Neural cell (in vitro differentiated cells): ENCODE results near the gene WDR33. TPM values are rescaled to one million over a fixed set of nuclear protein-coding genes. Genes with fewer than 3 reads are reported as not detected.

Experiments
- H2AFZ ChIP-seq: fragments of 200-600, 300-800 bp; sonication (generic), shearing (Covaris generic); 2 replicates; pipeline ENCODE4 v1.6.0; 2014; ENCODE audit warnings: low read depth, mild to moderate bottlenecking, antibody characterized with exemption, low read length, moderate library complexity
- H3F3A ChIP-seq: fragments of 200-600 bp; shearing (Covaris generic); 2 replicates; pipeline ENCODE4 v1.6.1; 2016; ENCODE audit warnings: mild to moderate bottlenecking, moderate library complexity, mixed read lengths, antibody characterized with exemption, low read length; ENCODE audit not compliant: insufficient read depth, poor library complexity, severe bottlenecking
- H3K27ac ChIP-seq: fragments of 200-600, 300-800 bp; sonication (generic), shearing (Covaris generic); 2 replicates; pipeline ENCODE4 v1.5.1; 2014; ENCODE audit warnings: mild to moderate bottlenecking, low read length, moderate library complexity
- H3K27me3 ChIP-seq: fragments of 300-800, 200-600 bp; sonication (generic), shearing (Covaris generic); 2 replicates; pipeline ENCODE4 v1.6.0; 2014; ENCODE audit warnings: mild to moderate bottlenecking, low read depth, low read length, moderate library complexity; ENCODE audit not compliant: insufficient read depth
- H3K36me3 ChIP-seq: fragments of 300-800, 200-600 bp; sonication (generic), shearing (Covaris generic); 2 replicates; pipeline ENCODE4 v1.5.1; 2014; ENCODE audit warnings: mild to moderate bottlenecking, antibody characterized with exemption, low read length, moderate library complexity; ENCODE audit not compliant: insufficient read depth
- H3K4me2 ChIP-seq: fragments of 300-800, 200-600 bp; sonication (generic), shearing (Covaris generic); 2 replicates; pipeline ENCODE4 v1.6.0; 2014; ENCODE audit warnings: mild to moderate bottlenecking, low read length
- H3K4me3 ChIP-seq: fragments of 300-800, 200-600 bp; sonication (generic), shearing (Covaris generic); 2 replicates; pipeline ENCODE4 v1.5.1; 2014; ENCODE audit warnings: mild to moderate bottlenecking, low read length, moderate library complexity
- H3K79me2 ChIP-seq: fragments of 200-600 bp; shearing (Covaris generic); replicated peaks from 2 replicates; pipeline ENCODE4 v1.6.0; 2014; ENCODE audit warnings: mild to moderate bottlenecking, low read length, moderate library complexity; ENCODE audit not compliant: insufficient read depth
- H3K9ac ChIP-seq: fragments of 300-800, 200-600 bp; sonication (generic), shearing (Covaris generic); 2 replicates; pipeline ENCODE4 v1.6.1; 2016; ENCODE audit warnings: mild to moderate bottlenecking, low read length, mixed read lengths
- H3K9me2 ChIP-seq: fragments of 200-600 bp; shearing (Covaris generic); 2 replicates; pipeline ENCODE4 v1.6.1; 2016; ENCODE audit warnings: mild to moderate bottlenecking, low read length, mixed read lengths; ENCODE audit not compliant: insufficient read depth
- H3K9me3 ChIP-seq: fragments of 200-600, 300-800 bp; sonication (generic), shearing (Covaris generic); 2 replicates; pipeline ENCODE4 v1.6.1; 2016; ENCODE audit warnings: mild to moderate bottlenecking, mixed run types, low read length, moderate library complexity, mixed read lengths
- H4K20me1 ChIP-seq: fragments of 200-600 bp; shearing (Covaris generic); 2 replicates; pipeline ENCODE4 v1.6.1; 2016; ENCODE audit warnings: mild to moderate bottlenecking, mixed run types; ENCODE audit not compliant: insufficient read depth
- EP300 ChIP-seq: fragments of 450-650 bp; conservative IDR thresholded peaks from 2 replicates; pipeline ENCODE4 v1.6.1; 2014; ENCODE audit warnings: antibody characterized with exemption, mild to moderate bottlenecking, moderate library complexity; ENCODE audit not compliant: poor library complexity, severe bottlenecking
- EZH2 ChIP-seq: fragments of 200-600, 300-800 bp; shearing (Covaris generic), sonication (generic); IDR thresholded peaks from 2 replicates; pipeline ENCODE4 v1.6.1; 2014; ENCODE audit warnings: antibody characterized with exemption, low read length, borderline replicate concordance, mild to moderate bottlenecking; ENCODE audit not compliant: insufficient read depth, poor library complexity, severe bottlenecking
- MXI1 ChIP-seq: fragments of 450-650 bp; conservative IDR thresholded peaks from 2 replicates; pipeline ENCODE4 v1.6.1; 2014; ENCODE audit warnings: antibody characterized with exemption, mild to moderate bottlenecking; ENCODE audit not compliant: poor library complexity, severe bottlenecking
- POLR2AphosphoS5 ChIP-seq: IDR thresholded peaks from 2 replicates; pipeline ENCODE4 v1.6.1; 2012
- RAD21 ChIP-seq: fragments of 450-650 bp; conservative IDR thresholded peaks from 2 replicates; pipeline ENCODE4 v1.6.1; 2014; ENCODE audit warnings: antibody characterized with exemption, mild to moderate bottlenecking, moderate library complexity
- SMC3 ChIP-seq: fragments of 450-650 bp; conservative IDR thresholded peaks from 2 replicates; pipeline ENCODE4 v1.6.1; 2014; ENCODE audit warnings: antibody characterized with exemption, mild to moderate bottlenecking, moderate library complexity; ENCODE audit not compliant: poor library complexity
- TAF1 ChIP-seq: IDR thresholded peaks from 2 replicates; pipeline ENCODE4 v1.6.1; 2012; ENCODE audit warnings: low read depth
- polyA plus RNA-seq: library from polyadenylated mRNA; depleted of rRNA; stranded (reverse); fragments of >200 nt; gene quantifications from 2 replicates; pipeline ENCODE4 v1.2.3, GENCODE V29; 2014
- TF ChIP-seq, protein P1 (sequence below): IDR thresholded peaks from 2 replicates; pipeline ENCODE4 v1.6.1; 2012; ENCODE audit warnings: borderline replicate concordance
- TF ChIP-seq, protein P2 (sequence below): fragments of 450-650 bp; IDR thresholded peaks from 2 replicates; pipeline ENCODE4 v1.5.1; 2014; ENCODE audit warnings: antibody characterized with exemption, mild to moderate bottlenecking, moderate library complexity; ENCODE audit not compliant: poor library complexity, severe bottlenecking

Gene WDR33
- polyA plus RNA-seq, 1 donor from 2014 or later, result 58.7 TPM

DNA sequence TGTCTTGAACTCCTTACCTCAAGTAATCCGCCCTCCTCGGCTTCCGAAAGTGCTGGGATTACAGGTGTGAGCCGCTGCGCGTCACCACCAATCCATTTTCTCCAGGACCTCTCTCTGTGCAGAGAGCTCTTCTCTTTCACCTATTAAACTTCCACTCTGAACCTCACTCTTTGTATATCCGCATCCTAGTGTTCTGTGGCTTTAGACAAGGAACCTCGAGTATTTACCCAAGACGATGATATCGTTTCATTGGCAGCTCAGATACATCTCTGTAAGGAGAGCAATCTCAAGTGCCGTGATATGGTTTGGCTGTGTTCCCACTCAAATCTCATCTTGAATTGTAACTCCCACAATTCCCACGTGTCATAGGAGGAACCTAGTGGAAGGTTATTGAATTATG, 15.1 kb upstream of the WDR33 start:
- no peak overlapping the region for H3K27ac ChIP-seq
- no peak overlapping the region for H3K4me3 ChIP-seq
- no peak overlapping the region for H3K4me2 ChIP-seq
- H3K79me2 ChIP-seq, result no peaks in the 10 kb centered on the region
- H3K9ac ChIP-seq, result no peak overlapping the region
- no peaks in the 10 kb centered on the region for H4K20me1 ChIP-seq
- H3F3A ChIP-seq, result no peaks in the 10 kb centered on the region
- H3K27me3 ChIP-seq, result no peaks in the 10 kb centered on the region
- no peaks in the 10 kb centered on the region for H3K36me3 ChIP-seq
- peaks cover 7% of the 10 kb centered on the region for H3K9me3 ChIP-seq
- H2AFZ ChIP-seq, result no peak overlapping the region
- no peaks in the 10 kb centered on the region for H3K9me2 ChIP-seq
- TF ChIP-seq POLR2AphosphoS5 (no peak), EZH2 (no peak), TAF1 (no peak), SMC3 (no peak), MXI1 (no peak)
- TF ChIP-seq, protein P1, sequence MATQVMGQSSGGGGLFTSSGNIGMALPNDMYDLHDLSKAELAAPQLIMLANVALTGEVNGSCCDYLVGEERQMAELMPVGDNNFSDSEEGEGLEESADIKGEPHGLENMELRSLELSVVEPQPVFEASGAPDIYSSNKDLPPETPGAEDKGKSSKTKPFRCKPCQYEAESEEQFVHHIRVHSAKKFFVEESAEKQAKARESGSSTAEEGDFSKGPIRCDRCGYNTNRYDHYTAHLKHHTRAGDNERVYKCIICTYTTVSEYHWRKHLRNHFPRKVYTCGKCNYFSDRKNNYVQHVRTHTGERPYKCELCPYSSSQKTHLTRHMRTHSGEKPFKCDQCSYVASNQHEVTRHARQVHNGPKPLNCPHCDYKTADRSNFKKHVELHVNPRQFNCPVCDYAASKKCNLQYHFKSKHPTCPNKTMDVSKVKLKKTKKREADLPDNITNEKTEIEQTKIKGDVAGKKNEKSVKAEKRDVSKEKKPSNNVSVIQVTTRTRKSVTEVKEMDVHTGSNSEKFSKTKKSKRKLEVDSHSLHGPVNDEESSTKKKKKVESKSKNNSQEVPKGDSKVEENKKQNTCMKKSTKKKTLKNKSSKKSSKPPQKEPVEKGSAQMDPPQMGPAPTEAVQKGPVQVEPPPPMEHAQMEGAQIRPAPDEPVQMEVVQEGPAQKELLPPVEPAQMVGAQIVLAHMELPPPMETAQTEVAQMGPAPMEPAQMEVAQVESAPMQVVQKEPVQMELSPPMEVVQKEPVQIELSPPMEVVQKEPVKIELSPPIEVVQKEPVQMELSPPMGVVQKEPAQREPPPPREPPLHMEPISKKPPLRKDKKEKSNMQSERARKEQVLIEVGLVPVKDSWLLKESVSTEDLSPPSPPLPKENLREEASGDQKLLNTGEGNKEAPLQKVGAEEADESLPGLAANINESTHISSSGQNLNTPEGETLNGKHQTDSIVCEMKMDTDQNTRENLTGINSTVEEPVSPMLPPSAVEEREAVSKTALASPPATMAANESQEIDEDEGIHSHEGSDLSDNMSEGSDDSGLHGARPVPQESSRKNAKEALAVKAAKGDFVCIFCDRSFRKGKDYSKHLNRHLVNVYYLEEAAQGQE, result no peak
- TF ChIP-seq, protein P2, sequence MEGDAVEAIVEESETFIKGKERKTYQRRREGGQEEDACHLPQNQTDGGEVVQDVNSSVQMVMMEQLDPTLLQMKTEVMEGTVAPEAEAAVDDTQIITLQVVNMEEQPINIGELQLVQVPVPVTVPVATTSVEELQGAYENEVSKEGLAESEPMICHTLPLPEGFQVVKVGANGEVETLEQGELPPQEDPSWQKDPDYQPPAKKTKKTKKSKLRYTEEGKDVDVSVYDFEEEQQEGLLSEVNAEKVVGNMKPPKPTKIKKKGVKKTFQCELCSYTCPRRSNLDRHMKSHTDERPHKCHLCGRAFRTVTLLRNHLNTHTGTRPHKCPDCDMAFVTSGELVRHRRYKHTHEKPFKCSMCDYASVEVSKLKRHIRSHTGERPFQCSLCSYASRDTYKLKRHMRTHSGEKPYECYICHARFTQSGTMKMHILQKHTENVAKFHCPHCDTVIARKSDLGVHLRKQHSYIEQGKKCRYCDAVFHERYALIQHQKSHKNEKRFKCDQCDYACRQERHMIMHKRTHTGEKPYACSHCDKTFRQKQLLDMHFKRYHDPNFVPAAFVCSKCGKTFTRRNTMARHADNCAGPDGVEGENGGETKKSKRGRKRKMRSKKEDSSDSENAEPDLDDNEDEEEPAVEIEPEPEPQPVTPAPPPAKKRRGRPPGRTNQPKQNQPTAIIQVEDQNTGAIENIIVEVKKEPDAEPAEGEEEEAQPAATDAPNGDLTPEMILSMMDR, result no peak

DNA sequence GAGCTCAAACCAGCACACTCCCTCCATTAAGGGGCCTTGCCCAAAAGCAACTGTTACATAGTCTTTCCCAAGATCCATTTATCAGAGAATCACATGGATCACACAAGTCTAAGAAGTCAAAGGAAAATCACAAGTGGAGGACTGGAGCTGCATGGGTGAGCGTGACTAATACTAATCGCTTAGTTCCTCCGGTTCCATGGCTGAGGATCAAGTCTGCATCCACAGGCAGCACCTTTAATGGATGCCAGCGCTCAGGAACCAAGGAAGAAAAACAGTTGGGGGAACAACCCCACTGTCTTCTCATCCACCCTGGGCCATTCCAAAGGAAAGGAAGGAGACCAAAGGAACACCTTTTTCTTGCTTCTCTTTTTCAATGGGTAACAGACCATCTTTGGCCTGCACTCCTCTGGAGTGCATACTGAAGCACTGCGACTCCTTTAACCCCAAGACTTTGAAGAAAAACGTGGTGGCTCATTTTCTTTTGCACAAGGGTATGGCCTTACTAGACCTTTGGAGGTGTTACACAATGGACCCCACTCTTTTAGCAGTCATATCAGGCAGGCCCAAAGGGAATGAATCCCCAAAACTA, 9.2 kb upstream of the WDR33 start:
- no peaks in the 10 kb centered on the region for H3K9me2 ChIP-seq
- TF ChIP-seq MXI1 (no peak), POLR2AphosphoS5 (no peak), RAD21 (no peak), TAF1 (no peak), EP300 (no peak)
- TF ChIP-seq, protein P1, result no peak
- no peaks in the 10 kb centered on the region for H3K27me3 ChIP-seq

More for the DNA sequence above, 9.2 kb upstream of the WDR33 start:
- no peak overlapping the region for H2AFZ ChIP-seq
- no peak overlapping the region for H3K9ac ChIP-seq
- H4K20me1 ChIP-seq, result no peaks in the 10 kb centered on the region
- no peak overlapping the region for H3K4me3 ChIP-seq
- H3K9me3 ChIP-seq, result no peaks in the 10 kb centered on the region
- H3K27ac ChIP-seq, result no peak overlapping the region
- H3K4me2 ChIP-seq, result no peak overlapping the region
- H3K79me2 ChIP-seq, result no peaks in the 10 kb centered on the region
- H3F3A ChIP-seq, result no peaks in the 10 kb centered on the region
- H3K36me3 ChIP-seq, result no peaks in the 10 kb centered on the region
